Fibroblast of upper back skin (primary cell): Measurements from ENCODE around the gene PRR30.
"Not testable (repeated sequence)": the region's sequence is repeated elsewhere in the genome, so short reads cannot be mapped to it uniquely, and the experiment has no call there.

Experiments
- DNase-seq: peaks from one replicate; pipeline ENCODE4 v3.0.0-alpha.2; 2013

Gene PRR30

GRCh38 chr2:27139310-27139709 is at the start of gene PRR30:
TSS of gene PRR30 (minus strand) at chr2:27139410. CDS start at chr2:27138329, 1,081 bp downstream.
- DNase-seq, result no peak

GRCh38 chr2:27186613-27187345 is 47.6 kb upstream of the PRR30 start:
- DNase-seq, result no peak

- DNase-seq, result peak; percentile 50
Measured at GRCh38 chr2:27185331-27186026, 46.3 kb upstream of the PRR30 start.

- no peak for DNase-seq
Measured at GRCh38 chr2:27184115-27184514, 44.9 kb upstream of the PRR30 start.

- peak; percentile 65 for DNase-seq
Measured at GRCh38 chr2:27182346-27182745, 43.1 kb upstream of the PRR30 start.

GRCh38 chr2:27179344-27180000 is 40.3 kb upstream of the PRR30 start:
- DNase-seq, result no peak

GRCh38 chr2:27178469-27178868 is 39.3 kb upstream of the PRR30 start:
- DNase-seq, result no peak

- DNase-seq, result no peak
Measured at GRCh38 chr2:27177441-27178351, 38.5 kb upstream of the PRR30 start.

GRCh38 chr2:27175781-27176180 is 36.6 kb upstream of the PRR30 start:
- not testable (repeated sequence) for DNase-seq

GRCh38 chr2:27175330-27175729 is 36.1 kb upstream of the PRR30 start:
- DNase-seq, result no peak

- no peak for DNase-seq
Measured at GRCh38 chr2:27174638-27175037, 35.4 kb upstream of the PRR30 start.

GRCh38 chr2:27171351-27171848 is 32.2 kb upstream of the PRR30 start:
- DNase-seq, result no peak

- no peak for DNase-seq
Measured at GRCh38 chr2:27170581-27171337, 31.5 kb upstream of the PRR30 start.

- no peak for DNase-seq
Measured at GRCh38 chr2:27164960-27165763, 26.0 kb upstream of the PRR30 start.

GRCh38 chr2:27162151-27163121 is 23.2 kb upstream of the PRR30 start:
- DNase-seq, result peak; percentile 24

GRCh38 chr2:27160191-27160590 is 21.0 kb upstream of the PRR30 start:
- no peak for DNase-seq

GRCh38 chr2:27159271-27159670 is 20.1 kb upstream of the PRR30 start:
- no peak for DNase-seq

GRCh38 chr2:27158468-27158867 is 19.3 kb upstream of the PRR30 start:
- DNase-seq, result no peak

- no peak for DNase-seq
Measured at GRCh38 chr2:27155069-27155520, 15.9 kb upstream of the PRR30 start.

GRCh38 chr2:27154488-27154887 is 15.3 kb upstream of the PRR30 start:
- no peak for DNase-seq
